ENCODE data around the gene CKS1B.
"Not testable (repeated sequence)": the region's sequence is repeated elsewhere in the genome, so short reads cannot be mapped to it uniquely, and the experiment has no call there.

Gene CKS1B

GRCh38 chr1:154975409-154976059 lies 1.1 kb downstream of the CKS1B start:
- no peak for DNase-seq (ENCODE audit: low read depth in 1 of 2, low spot score in 1 of 2)
- Histone ChIP-seq H3K27me3 (ENCODE audit: insufficient read depth, poor library complexity, severe bottlenecking) (no peaks in the 10 kb centered on the region), H3K27ac (replicated peaks) (peak overlapping the region; percentile 96), H3K4me3 (replicated peaks; ENCODE audit: insufficient read depth, low read length) (peak overlapping the region; percentile 83)
- TF ChIP-seq SPI1 (IDR thresholded peaks at IDR 0.05; ENCODE audit: borderline replicate concordance, low read depth) (no peak), POLR2AphosphoS5 (IDR thresholded peaks at IDR 0.05; ENCODE audit: low read depth) (no peak), REST (IDR thresholded peaks at IDR 0.05; ENCODE audit: insufficient replicate concordance, low read depth) (no peak), GABPA (IDR thresholded peaks at IDR 0.05; ENCODE audit: low read depth) (no peak), CTCF (IDR thresholded peaks at IDR 0.05; ENCODE audit: insufficient read depth, low read length) (no peak)

- not testable (repeated sequence) for H3K27me3 ChIP-seq (ENCODE audit: insufficient read depth, poor library complexity, severe bottlenecking); H3K27ac ChIP-seq (replicated peaks); DNase-seq (ENCODE audit: low read depth in 1 of 2, low spot score in 1 of 2); H3K4me3 ChIP-seq (replicated peaks; ENCODE audit: insufficient read depth, low read length)
- peak; percentile 49; the same call in 1 of the 2 replicates for TF ChIP-seq SPI1 (IDR thresholded peaks at IDR 0.05; ENCODE audit: borderline replicate concordance, low read depth)
Observed at GRCh38 chr1:154977762-154978161, 3.3 kb downstream of the CKS1B start.

GRCh38 chr1:154978360-154978759 lies 3.9 kb downstream of the CKS1B start:
- H3K27ac ChIP-seq (replicated peaks) = no peak overlapping the region
- no peak for DNase-seq (ENCODE audit: low read depth in 1 of 2, low spot score in 1 of 2)

More at GRCh38 chr1:154978360-154978759, 3.9 kb downstream of the CKS1B start:
- Histone ChIP-seq H3K27me3 (ENCODE audit: insufficient read depth, poor library complexity, severe bottlenecking) (no peaks in the 10 kb centered on the region), H3K4me3 (replicated peaks; ENCODE audit: insufficient read depth, low read length) (no peak overlapping the region)
- no peak for TF ChIP-seq POLR2AphosphoS5 (IDR thresholded peaks at IDR 0.05; ENCODE audit: low read depth)
- no peak for TF ChIP-seq GABPA (IDR thresholded peaks at IDR 0.05; ENCODE audit: low read depth)
- no peak for TF ChIP-seq REST (IDR thresholded peaks at IDR 0.05; ENCODE audit: insufficient replicate concordance, low read depth)
- no peak for TF ChIP-seq CTCF (IDR thresholded peaks at IDR 0.05; ENCODE audit: insufficient read depth, low read length)
- no peak for TF ChIP-seq SPI1 (IDR thresholded peaks at IDR 0.05; ENCODE audit: borderline replicate concordance, low read depth)

Measured in HL-60 (cell line).